Endothelial cell of umbilical vein (primary cell): ENCODE results near the gene C4BPA. TPM values are rescaled to one million over a fixed set of nuclear protein-coding genes. Genes with fewer than 3 reads are reported as not detected.

Experiments used
- Bru-seq: library from RNA; stranded (reverse); fragments of 400-500 nt; gene quantifications from one replicate; lab custom pipeline; 2021; lab: Mats Ljungman, UMichigan
- BruChase-seq, 2 experiments: library from RNA; stranded (reverse); fragments of 400-500 nt; gene quantifications; one replicate each; lab custom pipeline; 2021; lab: Mats Ljungman, UMichigan
- BruUV-seq: library from RNA; stranded (reverse); fragments of 400-500 nt; replicated peaks from 2 replicates; lab custom pipeline; 2021; lab: Mats Ljungman, UMichigan
- CTCF ChIA-PET: fragments of 300-600, 350-600 bp; sonication (Branson Sonifier 250); formaldehyde crosslinking; loops from one replicate; lab custom pipeline; 2021; ENCODE audit warnings: antibody characterized with exemption, inconsistent platforms; lab: Charles Lee
- POLR2A ChIA-PET: fragments of 300-600, 350-600 bp; sonication (Branson Sonifier 250); formaldehyde crosslinking; loops from one replicate; lab custom pipeline; 2021; ENCODE audit warnings: antibody characterized with exemption, inconsistent platforms; lab: Charles Lee
- DNase-seq: peaks from one replicate; pipeline ENCODE4 v3.0.0-alpha.2; 2011; ENCODE audit warnings: low read depth, low spot score
- FAIRE-seq: peaks from 2 replicates; lab custom pipeline; 2011; peaks lifted over from hg19 to GRCh38; lab: Jason Lieb, UNC
- H2AFZ ChIP-seq: 2 replicates; pipeline ENCODE4 v1.6.0; 2012; ENCODE audit warnings: low read depth, low read length, control low read depth, inconsistent platforms
- H3K27ac ChIP-seq: 2 replicates; pipeline ENCODE4 v1.5.1; 2011; ENCODE audit warnings: low read depth, mild to moderate bottlenecking, control low read depth, low read length, moderate library complexity; ENCODE audit not compliant: insufficient read depth
- H3K27me3 ChIP-seq, 2 experiments: 2 replicates each; pipeline versions ENCODE4 v1.6.0 to v1.6.1; 2011; ENCODE audit warnings: low read length in 2 of 2, mixed read lengths in 1 of 2; ENCODE audit not compliant: control insufficient read depth in 2 of 2, insufficient read depth in 2 of 2
- H3K36me3 ChIP-seq, 2 experiments: 2 replicates in 1 of 2; 3 replicates in 1 of 2; pipeline ENCODE4 v1.5.1; 2011; ENCODE audit warnings: low read length in 2 of 2, mild to moderate bottlenecking in 1 of 2, moderate library complexity in 1 of 2; ENCODE audit not compliant: control insufficient read depth in 2 of 2, insufficient read depth in 2 of 2; ENCODE audit errors: extremely low read depth in 1 of 2
- H3K4me1 ChIP-seq: 3 replicates; pipeline ENCODE4 v1.5.1; 2011; ENCODE audit warnings: mild to moderate bottlenecking, low read length; ENCODE audit not compliant: control insufficient read depth, insufficient read depth; ENCODE audit errors: extremely low read depth
- H3K4me2 ChIP-seq: 2 replicates; pipeline ENCODE4 v1.6.1; 2011; ENCODE audit warnings: low read length, control low read depth, mixed read lengths; ENCODE audit not compliant: insufficient read depth
- H3K4me3 ChIP-seq, 3 experiments: fragments of 200-600 bp in 1 of 3; sonication (generic), shearing (Covaris generic) in 1 of 3; replicated peaks in 1 of 3; 2 replicates each; pipeline ENCODE4 v1.5.1; 2011 to 2016; ENCODE audit warnings: control low read depth in 3 of 3, low read length in 3 of 3, mild to moderate bottlenecking in 2 of 3, inconsistent platforms in 1 of 3, low read depth in 1 of 3, moderate library complexity in 1 of 3; ENCODE audit not compliant: insufficient read depth in 1 of 3
- H3K79me2 ChIP-seq: 2 replicates; pipeline ENCODE4 v1.6.0; 2012; ENCODE audit warnings: low read length, inconsistent platforms; ENCODE audit not compliant: control insufficient read depth, insufficient read depth
- H3K9ac ChIP-seq: replicated peaks from 2 replicates; pipeline ENCODE3; 2011; ENCODE audit warnings: low read length, control low read depth; ENCODE audit not compliant: insufficient read depth; ENCODE audit errors: extremely low read depth
- H3K9me1 ChIP-seq: replicated peaks from 3 replicates; pipeline ENCODE4 v1.6.0; 2011; ENCODE audit warnings: mild to moderate bottlenecking, low read length; ENCODE audit not compliant: control insufficient read depth, insufficient read depth; ENCODE audit errors: extremely low read depth
- H3K9me3 ChIP-seq: replicated peaks from 2 replicates; pipeline ENCODE4 v1.5.1; 2012; ENCODE audit warnings: low read length, inconsistent platforms; ENCODE audit not compliant: control insufficient read depth, insufficient read depth
- H4K20me1 ChIP-seq: replicated peaks from 2 replicates; pipeline ENCODE3; 2011; ENCODE audit warnings: mild to moderate bottlenecking, low read length; ENCODE audit not compliant: control insufficient read depth, insufficient read depth; ENCODE audit errors: extremely low read depth
- EZH2 ChIP-seq: IDR thresholded peaks from 2 replicates; pipeline ENCODE4 v1.6.1; 2012; ENCODE audit warnings: borderline replicate concordance, low read depth, mild to moderate bottlenecking, moderate library complexity, low read length, inconsistent platforms; ENCODE audit not compliant: severe bottlenecking
- FOS ChIP-seq: IDR thresholded peaks from 2 replicates; pipeline ENCODE4 v1.6.1; 2011; ENCODE audit warnings: mild to moderate bottlenecking, low read length, moderate library complexity, borderline replicate concordance; ENCODE audit not compliant: insufficient read depth
- GATA2 ChIP-seq: IDR thresholded peaks from 2 replicates; pipeline ENCODE4 v1.7.0; 2011; ENCODE audit warnings: low read depth, mild to moderate bottlenecking, moderate library complexity, mixed read lengths, low read length; ENCODE audit not compliant: insufficient read length, insufficient read depth
- JUN ChIP-seq: IDR thresholded peaks from 2 replicates; pipeline ENCODE4 v1.6.1; 2011; ENCODE audit warnings: borderline replicate concordance, low read depth; ENCODE audit not compliant: insufficient read length, insufficient read depth
- MYC ChIP-seq: IDR thresholded peaks from one replicate; pipeline ENCODE4 v1.6.1; 2011; ENCODE audit warnings: mild to moderate bottlenecking, low read depth, low read length
- POLR2A ChIP-seq: IDR thresholded peaks from 2 replicates; pipeline ENCODE4 v1.6.1; 2012; ENCODE audit warnings: low read depth, mild to moderate bottlenecking, control low read depth, low read length
- POLR2AphosphoS5 ChIP-seq: IDR thresholded peaks from 2 replicates; pipeline ENCODE4 v1.6.1; 2012; ENCODE audit warnings: low read depth, mild to moderate bottlenecking, control low read depth, low read length, moderate library complexity; ENCODE audit not compliant: insufficient read depth
- dilution Hi-C: fragments of 300-500 bp; cut with MboI; formaldehyde crosslinking; loops from one replicate; pipeline ENCODE4 v1.15.0; 2019; ENCODE audit warnings: low sequenced_read_pairs; ENCODE audit not compliant: extremely low pct_ligation_motif_present
- intact Hi-C: fragments of 100-400 bp; cut with micrococcal nuclease; formaldehyde crosslinking; loops from one replicate; pipeline ENCODE4 v1.10.0; 2022
- long read RNA-seq: library from polyadenylated mRNA; stranded (forward); transcript quantifications from one replicate; pipeline ENCODE4 v2.0.0, GENCODE V29; 2021
- polyA minus RNA-seq, 3 experiments: library from RNA; depleted of rRNA, polyadenylated mRNA; stranded (reverse); fragments of >200 nt; gene quantifications; 1 replicate in 1 of 3; 2 replicates in 2 of 3; pipeline ENCODE4 v1.2.3, GENCODE V29; 2011
- polyA plus RNA-seq, 4 experiments: library from polyadenylated mRNA; depleted of rRNA in 3 of 4; stranded (reverse) in 3 of 4; unstranded in 1 of 4; fragments of >200 nt; gene quantifications; 2 replicates each; pipeline versions ENCODE4 v1.2.1 to v1.2.3, GENCODE V29; 2011 to 2012; ENCODE audit warnings: missing spikeins in 1 of 4
- total RNA-seq: library from RNA; stranded (reverse); gene quantifications from 2 replicates; pipeline ENCODE4 v1.2.3, GENCODE V29; 2021
- TF ChIP-seq, protein P1 (sequence below), 2 donors: IDR thresholded peaks; 1 replicate in 1 of 2; 2 replicates in 1 of 2; pipeline ENCODE4 v1.5.1; 2011; ENCODE audit warnings: low read length in 2 of 2, mild to moderate bottlenecking in 2 of 2, moderate library complexity in 2 of 2, control low read depth in 1 of 2, inconsistent platforms in 1 of 2, low read depth in 1 of 2; ENCODE audit not compliant: insufficient read depth in 1 of 2; ENCODE audit errors: extremely low read depth in 1 of 2
- TF ChIP-seq, protein P2 (sequence below): IDR thresholded peaks from 2 replicates; pipeline ENCODE4 v1.6.1; 2011; ENCODE audit not compliant: insufficient read depth, insufficient read length

The C4BPA gene
- not detected in 2 replicates for total RNA-seq
- polyA plus RNA-seq = not detected in 2 replicates
- not detected in 2 replicates for polyA plus RNA-seq (2011; cell fraction: cytosol; rRNA removed)
- polyA plus RNA-seq (2011; cell fraction: nucleus; rRNA removed) = not detected in 2 replicates
- not detected in 2 replicates for polyA plus RNA-seq (2012)
- not detected in 2 replicates for polyA minus RNA-seq
- polyA minus RNA-seq (2011; cell fraction: cytosol; rRNA and poly(A)+ RNA removed) = 0.51 TPM
- not detected in 2 replicates for polyA minus RNA-seq (2011; cell fraction: nucleus; rRNA and poly(A)+ RNA removed)
- not detected for Bru-seq, nascent RNA
- percentile 3 among the genes with signal in this experiment for BruChase-seq, experiment 1, labeled RNA remaining after a 6-hour chase
- BruChase-seq, experiment 2, labeled RNA remaining after a 2-hour chase = not detected
- long read RNA-seq = 0 reads

DNA sequence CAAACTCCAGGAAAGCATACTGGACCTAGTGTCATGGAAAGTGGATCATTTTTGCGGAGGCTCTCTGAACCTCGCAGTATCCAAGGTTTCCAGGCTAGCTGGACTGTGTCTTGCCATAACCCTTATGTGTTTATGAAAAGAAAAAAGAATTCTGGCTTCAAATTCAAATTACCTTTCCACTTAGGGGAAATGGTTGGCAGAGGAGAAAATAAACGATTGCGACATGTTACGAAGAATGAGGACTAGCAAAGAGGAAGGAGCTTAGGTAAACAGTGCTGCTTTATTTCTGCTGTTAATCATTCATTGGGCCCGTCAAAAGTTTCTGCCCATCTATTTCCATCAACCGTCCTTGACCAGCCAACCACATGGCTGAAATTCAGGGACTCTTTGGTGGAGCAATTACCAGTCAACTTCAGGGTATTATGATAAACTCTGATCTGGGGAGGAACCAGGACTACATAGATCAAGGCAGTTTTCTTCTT, at the start of gene C4BPA:
Gene C4BPA, plus strand, starts transcription at position 342 of the 482 bp plus-strand sequence. CDS start 8,793 bp downstream, outside the sequence.
- no TSS peak for BruUV-seq
- no peaks in the 10 kb centered on the region for H4K20me1 ChIP-seq
- H3K9me3 ChIP-seq = no peaks in the 10 kb centered on the region
- no peak within 1 kb of the TSS for H3K4me2 ChIP-seq
- H2AFZ ChIP-seq = no peak within 1 kb of the TSS
- no peak for FAIRE-seq
- H3K36me3 ChIP-seq = no peaks in the 10 kb centered on the region
- no peak within 1 kb of the TSS for H3K27ac ChIP-seq
- DNase-seq = no peak
- H3K9ac ChIP-seq = no peak within 1 kb of the TSS
- dilution Hi-C loops = no loop called here
- intact Hi-C loops = no loop called here
- H3K27me3 ChIP-seq = peaks cover 0 to 6% of the 10 kb centered on the region in 2 experiments
- ChIA-PET POLR2A (no interaction called here), CTCF (no interaction called here)
- TF ChIP-seq EZH2 = no peak
- no peak for TF ChIP-seq JUN
- no peak for TF ChIP-seq GATA2
- no peak for TF ChIP-seq POLR2A
- TF ChIP-seq, protein P1, sequence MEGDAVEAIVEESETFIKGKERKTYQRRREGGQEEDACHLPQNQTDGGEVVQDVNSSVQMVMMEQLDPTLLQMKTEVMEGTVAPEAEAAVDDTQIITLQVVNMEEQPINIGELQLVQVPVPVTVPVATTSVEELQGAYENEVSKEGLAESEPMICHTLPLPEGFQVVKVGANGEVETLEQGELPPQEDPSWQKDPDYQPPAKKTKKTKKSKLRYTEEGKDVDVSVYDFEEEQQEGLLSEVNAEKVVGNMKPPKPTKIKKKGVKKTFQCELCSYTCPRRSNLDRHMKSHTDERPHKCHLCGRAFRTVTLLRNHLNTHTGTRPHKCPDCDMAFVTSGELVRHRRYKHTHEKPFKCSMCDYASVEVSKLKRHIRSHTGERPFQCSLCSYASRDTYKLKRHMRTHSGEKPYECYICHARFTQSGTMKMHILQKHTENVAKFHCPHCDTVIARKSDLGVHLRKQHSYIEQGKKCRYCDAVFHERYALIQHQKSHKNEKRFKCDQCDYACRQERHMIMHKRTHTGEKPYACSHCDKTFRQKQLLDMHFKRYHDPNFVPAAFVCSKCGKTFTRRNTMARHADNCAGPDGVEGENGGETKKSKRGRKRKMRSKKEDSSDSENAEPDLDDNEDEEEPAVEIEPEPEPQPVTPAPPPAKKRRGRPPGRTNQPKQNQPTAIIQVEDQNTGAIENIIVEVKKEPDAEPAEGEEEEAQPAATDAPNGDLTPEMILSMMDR (IDR thresholded peaks at IDR 0.05; ENCODE audit: extremely low read depth in 1 of 2, insufficient read depth in 1 of 2, low read depth in 1 of 2, low read length in 2 of 2) = no peak
- TF ChIP-seq FOS = no peak
- TF ChIP-seq, protein P2, sequence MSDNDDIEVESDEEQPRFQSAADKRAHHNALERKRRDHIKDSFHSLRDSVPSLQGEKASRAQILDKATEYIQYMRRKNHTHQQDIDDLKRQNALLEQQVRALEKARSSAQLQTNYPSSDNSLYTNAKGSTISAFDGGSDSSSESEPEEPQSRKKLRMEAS = no peak
- no peak for TF ChIP-seq POLR2AphosphoS5
- TF ChIP-seq MYC = no peak
- no peaks in the 10 kb centered on the region for H3K9me1 ChIP-seq
- no peaks in the 10 kb centered on the region for H3K4me1 ChIP-seq
- H3K4me3 ChIP-seq = no peak within 1 kb of the TSS
- no peaks in the 10 kb centered on the region for H3K79me2 ChIP-seq
